Forelimb muscle (tissue), 1 donor: ENCODE results near the gene C17orf58. TPM values are rescaled to one million over a fixed set of nuclear protein-coding genes. Genes with fewer than 3 reads are reported as not detected.
"Not testable (repeated sequence)": the region's sequence is repeated elsewhere in the genome, so short reads cannot be mapped to it uniquely, and the experiment has no call there.

Source experiments
- DNase-seq: peaks from one replicate; pipeline ENCODE4 v3.0.0-alpha.2; 2013; ENCODE audit warnings: low read depth
- polyA plus RNA-seq: library from polyadenylated mRNA; unstranded; fragments of 120-200 nt; gene quantifications from one replicate; pipeline ENCODE4 v1.2.1, GENCODE V29; 2013; ENCODE audit not compliant: insufficient read length

The C17orf58 gene
- polyA plus RNA-seq, 1 donor = 13.8 TPM

GRCh38 chr17:68004201-68004600, 7.9 kb upstream of the C17orf58 start:
- no peak for DNase-seq

- no peak for DNase-seq
Measured at GRCh38 chr17:67999291-67999911, 3.1 kb upstream of the C17orf58 start.

- DNase-seq = no peak
Measured at GRCh38 chr17:67998466-67998865, 2.2 kb upstream of the C17orf58 start.

GRCh38 chr17:67995570-67996263, 552 bp downstream of the C17orf58 start:
- DNase-seq = no peak

GRCh38 chr17:67994817-67995569, 1.3 kb downstream of the C17orf58 start:
- no peak for DNase-seq

- DNase-seq = no peak
Measured at GRCh38 chr17:67993998-67994361, 2.3 kb downstream of the C17orf58 start.

GRCh38 chr17:67993153-67993997, 2.9 kb downstream of the C17orf58 start:
- DNase-seq = peak; percentile 81

- DNase-seq = no peak
Measured at GRCh38 chr17:67992548-67993152, 3.6 kb downstream of the C17orf58 start.

- no peak for DNase-seq
Measured at GRCh38 chr17:67990909-67991308, 5.4 kb downstream of the C17orf58 start.

GRCh38 chr17:67983383-67983688, 12.9 kb downstream of the C17orf58 start:
- DNase-seq = no peak

- no peak for DNase-seq
Measured at GRCh38 chr17:67982686-67983382, 13.4 kb downstream of the C17orf58 start.

GRCh38 chr17:67982034-67982640, 14.1 kb downstream of the C17orf58 start:
- DNase-seq = no peak

GRCh38 chr17:67980883-67981282, 15.4 kb downstream of the C17orf58 start:
- DNase-seq = not testable (repeated sequence)

GRCh38 chr17:67980456-67980855, 15.8 kb downstream of the C17orf58 start:
- no peak for DNase-seq

GRCh38 chr17:67976306-67976705, 20.0 kb downstream of the C17orf58 start:
- DNase-seq = not testable (repeated sequence)

- no peak for DNase-seq
Measured at GRCh38 chr17:67974598-67975066, 21.6 kb downstream of the C17orf58 start.

GRCh38 chr17:67974185-67974584, 22.1 kb downstream of the C17orf58 start:
- DNase-seq = no peak

GRCh38 chr17:67970783-67971182, 25.5 kb downstream of the C17orf58 start:
- no peak for DNase-seq

GRCh38 chr17:67963145-67963572, 33.1 kb downstream of the C17orf58 start:
- DNase-seq = peak; percentile 44

- DNase-seq = not testable (repeated sequence)
Measured at GRCh38 chr17:67962156-67962555, 34.1 kb downstream of the C17orf58 start.
